Panc1 (cell line): ENCODE measurements around the gene HORMAD2. TPM values are rescaled to one million over a fixed set of nuclear protein-coding genes. Genes with fewer than 3 reads are reported as not detected.

Source experiments
- ATAC-seq: fragments of 200-7000 bp; cut with Tn5 transposase; 2 replicates; pipeline ENCODE4 v1.9.1; 2020; ENCODE audit warnings: mild to moderate bottlenecking, moderate library complexity
- BruUV-seq: library from RNA; stranded (reverse); fragments of 400-500 nt; replicated peaks from 2 replicates; lab custom pipeline; 2021; lab: Mats Ljungman, UMichigan
- CTCF ChIA-PET: fragments of 300-600 bp; sonication (Branson Sonifier 250); formaldehyde crosslinking; loops from one replicate; lab custom pipeline; 2022; ENCODE audit warnings: antibody characterized with exemption; lab: Charles Lee
- POLR2A ChIA-PET: fragments of 300-600 bp; sonication (Branson Sonifier 250); formaldehyde crosslinking; loops from one replicate; lab custom pipeline; 2022; ENCODE audit warnings: antibody characterized with exemption; lab: Charles Lee
- DNase-seq: peaks from one replicate; pipeline ENCODE4 v3.0.0-alpha.2; 2010; ENCODE audit warnings: low read depth, low spot score
- H3K27ac ChIP-seq: 2 replicates; pipeline ENCODE4 v1.5.1; 2011; ENCODE audit warnings: mild to moderate bottlenecking, low read length, inconsistent platforms
- H3K27me3 ChIP-seq: fragments of 200-500 bp; sonication (Bioruptor generic); 2 replicates; pipeline ENCODE4 v1.6.0; 2014; ENCODE audit warnings: low read length, inconsistent platforms; ENCODE audit not compliant: control insufficient read depth, insufficient read depth
- H3K36me3 ChIP-seq: fragments of 200-500 bp; sonication (Bioruptor generic); 2 replicates; pipeline ENCODE4 v1.5.1; 2014; ENCODE audit warnings: inconsistent platforms, mild to moderate bottlenecking, low read length, moderate library complexity; ENCODE audit not compliant: control insufficient read depth, insufficient read depth
- H3K4me1 ChIP-seq: 2 replicates; pipeline ENCODE4 v1.5.1; 2011; ENCODE audit warnings: inconsistent platforms, mild to moderate bottlenecking, low read length, moderate library complexity; ENCODE audit not compliant: control insufficient read depth, insufficient read depth
- H3K4me3 ChIP-seq, 2 experiments: 2 replicates each; pipeline ENCODE4 v1.5.1; 2011 to 2012; ENCODE audit warnings: low read depth in 2 of 2, low read length in 2 of 2, mild to moderate bottlenecking in 2 of 2, inconsistent platforms in 1 of 2, moderate library complexity in 1 of 2
- H3K9me3 ChIP-seq: fragments of 200-500 bp; sonication (Bioruptor generic); 2 replicates; pipeline ENCODE4 v1.5.1; 2014; ENCODE audit warnings: low read depth, mild to moderate bottlenecking, inconsistent platforms, low read length, moderate library complexity; ENCODE audit not compliant: control insufficient read depth, insufficient read depth
- CTCF ChIP-seq: fragments of 450-650 bp; IDR thresholded peaks from 2 replicates; pipeline ENCODE4 v1.5.1; 2017; ENCODE audit warnings: mild to moderate bottlenecking
- POLR2AphosphoS5 ChIP-seq: IDR thresholded peaks from 2 replicates; pipeline ENCODE4 v1.6.1; 2012; ENCODE audit warnings: mild to moderate bottlenecking, low read depth, low read length, moderate library complexity
- REST ChIP-seq, 2 experiments: IDR thresholded peaks; 2 replicates each; pipeline ENCODE4 v1.6.1; 2011 to 2012; ENCODE audit warnings: low read depth in 2 of 2, control low read depth in 1 of 2, low read length in 1 of 2, mild to moderate bottlenecking in 1 of 2, moderate library complexity in 1 of 2; ENCODE audit not compliant: insufficient read depth in 1 of 2
- SIN3A ChIP-seq: IDR thresholded peaks from 2 replicates; pipeline ENCODE4 v1.6.1; 2012; ENCODE audit warnings: low read depth, mild to moderate bottlenecking, low read length, moderate library complexity, borderline replicate concordance; ENCODE audit not compliant: insufficient read depth
- TCF7L2 ChIP-seq: IDR thresholded peaks from 2 replicates; pipeline ENCODE4 v1.6.1; 2011; ENCODE audit warnings: mild to moderate bottlenecking, low read depth, low read length, inconsistent platforms
- in situ Hi-C: cut with HindIII; loops from 2 replicates; pipeline ENCODE4 v1.10.0; 2016; ENCODE audit warnings: low sequenced_read_pairs, low pct_unique_long_range_greater_than_20kb
- intact Hi-C: fragments of 100-400 bp; cut with micrococcal nuclease; formaldehyde crosslinking; loops from one replicate; pipeline ENCODE4 v1.10.0; 2022; ENCODE audit not compliant: unreplicated experiment
- total RNA-seq: library from RNA; stranded (reverse); gene quantifications from one replicate; pipeline ENCODE4 v1.2.1, GENCODE V29; 2021; ENCODE audit not compliant: unreplicated experiment

The HORMAD2 gene
- total RNA-seq, 1 experiment from 2014 or later, result not detected

GRCh38 chr22:30195245-30196140 is 115.2 kb downstream of the HORMAD2 start:
- intact Hi-C loops (no loop called here), in situ Hi-C loops (no loop called here)
- Histone ChIP-seq H3K4me3 (no peak overlapping the region), H3K4me1 (peaks cover 22% of the 10 kb centered on the region), H3K27ac (peak overlapping the region; percentile 97), H3K36me3 (no peaks in the 10 kb centered on the region), H3K27me3 (no peaks in the 10 kb centered on the region), H3K9me3 (peaks cover 13% of the 10 kb centered on the region; the same call in 1 of the 2 replicates)
- TSS peak; percentile 97 for BruUV-seq
- CTCF ChIA-PET, result no interaction called here
- POLR2A ChIA-PET, result interaction anchor here (0.6 to 1.2 kb wide), 4 partner anchors 9 to 61 kb away, joined by 3 to 8 read pairs (median 4); no protein-coding TSS in a partner anchor
- peak; percentile 17 for ATAC-seq
- DNase-seq, result no peak
- TF ChIP-seq TCF7L2, result no peak
- no peak for TF ChIP-seq CTCF
- no peak for TF ChIP-seq REST (IDR thresholded peaks at IDR 0.05; ENCODE audit: insufficient read depth in 1 of 2, low read depth in 2 of 2, low read length in 1 of 2)
- TF ChIP-seq POLR2AphosphoS5, result no peak
- no peak for TF ChIP-seq SIN3A

- no peaks in the 10 kb centered on the region for H3K36me3 ChIP-seq
- in situ Hi-C loops (no loop called here), intact Hi-C loops (no loop called here)
- ChIA-PET POLR2A (interaction anchor here (0.7 to 1.2 kb wide), 2 partner anchors 10 to 16 kb away, joined by 3 to 4 read pairs; no protein-coding TSS in a partner anchor), CTCF (no interaction called here)
- ATAC-seq, result peak; percentile 92
- peaks cover 13% of the 10 kb centered on the region; the same call in 1 of the 2 replicates for H3K9me3 ChIP-seq
- H3K4me3 ChIP-seq, result no peak overlapping the region
- no peaks in the 10 kb centered on the region for H3K27me3 ChIP-seq
- no TSS peak for BruUV-seq
- H3K4me1 ChIP-seq, result peaks cover 22% of the 10 kb centered on the region
- peak overlapping the region; percentile 97 for H3K27ac ChIP-seq
- TF ChIP-seq CTCF, result no peak
- peak; percentile 96 for TF ChIP-seq TCF7L2
- TF ChIP-seq POLR2AphosphoS5, result peak; percentile 50
- TF ChIP-seq SIN3A, result 0 out of 2 replicates have a peak, but pooled peaks have one; percentile 39
- peak; percentile 97 for DNase-seq
Observed at GRCh38 chr22:30196141-30196879, 116.0 kb downstream of the HORMAD2 start.
